Body of pancreas (tissue), 4 donors: ENCODE data around the gene FSD2. TPM values are rescaled to one million over a fixed set of nuclear protein-coding genes. Genes with fewer than 3 reads are reported as not detected.
"Not testable (repeated sequence)": the region's sequence is repeated elsewhere in the genome, so short reads cannot be mapped to it uniquely, and the experiment has no call there.

ENCODE experiments used
- ATAC-seq: fragments of 150-250 bp; one replicate; pipeline ENCODE4 v1.9.1; 2016
- DNase-seq, 4 donors: peaks; one replicate each; pipeline ENCODE4 v3.0.0-alpha.2; 2019
- H3K27ac ChIP-seq, 4 donors: fragments of 200-600 bp; sonication (generic); 1 replicate in 3 of 4; 2 replicates in 1 of 4; pipeline versions ENCODE4 v1.5.1 to v1.6.1; 2016 to 2019; ENCODE audit warnings: mild to moderate bottlenecking in 1 of 4, mixed read lengths in 1 of 4, moderate library complexity in 1 of 4
- H3K27me3 ChIP-seq, 2 donors: fragments of 200-600 bp; sonication (generic); one replicate each; pipeline ENCODE4 v1.6.0; 2016; ENCODE audit warnings: mild to moderate bottlenecking in 1 of 2
- H3K36me3 ChIP-seq, 2 donors: fragments of 200-600 bp; sonication (generic); replicated peaks in 1 of 2; 2 replicates each; pipeline ENCODE4 v1.5.1; 2016; ENCODE audit warnings: low read depth in 2 of 2; ENCODE audit not compliant: insufficient read depth in 1 of 2
- H3K4me1 ChIP-seq: fragments of 200-600 bp; sonication (generic); one replicate; pipeline ENCODE4 v1.6.0; 2016
- H3K4me3 ChIP-seq, 2 donors: fragments of 200-600 bp; sonication (generic); 1 replicate in 1 of 2; 2 replicates in 1 of 2; pipeline ENCODE4 v1.5.1; 2016 to 2019
- H3K9me3 ChIP-seq, 3 donors: fragments of 200-600 bp; sonication (generic); 1 replicate in 2 of 3; 2 replicates in 1 of 3; pipeline ENCODE4 v1.5.1; 2016
- POLR2A ChIP-seq, 3 donors: fragments of 450-650 bp; IDR thresholded peaks; one replicate each; pipeline ENCODE4 v1.6.1; 2016; ENCODE audit warnings: antibody characterized with exemption in 3 of 3, mild to moderate bottlenecking in 2 of 3
- WGBS, 2 donors: methylation state at CpG; one replicate each; pipeline ENCODE4 v1.1.5; 2017; 5-methylcytosine and 5-hydroxymethylcytosine counted together
- intact Hi-C: fragments of 100-400 bp; cut with DNase I; formaldehyde crosslinking; loops from one replicate; pipeline ENCODE4 v1.15.1; 2023
- total RNA-seq, 2 donors: library from RNA; depleted of rRNA; stranded (reverse); fragments of >200 nt; gene quantifications; one replicate each; pipeline ENCODE4 v1.1.0, GENCODE V29; 2016
- TF ChIP-seq, protein P1 (sequence below), 7 experiments: fragments of 450-650 bp in 4 of 7; fragments of 200-600 bp in 3 of 7; sonication (generic) in 3 of 7; IDR thresholded peaks; one replicate each; pipeline ENCODE4 v1.5.1; 2016 to 2019; ENCODE audit warnings: antibody characterized with exemption in 7 of 7

The FSD2 gene
- total RNA-seq, 2 donors from 2014 or later = 0.26 TPM; not detected in 1

DNA sequence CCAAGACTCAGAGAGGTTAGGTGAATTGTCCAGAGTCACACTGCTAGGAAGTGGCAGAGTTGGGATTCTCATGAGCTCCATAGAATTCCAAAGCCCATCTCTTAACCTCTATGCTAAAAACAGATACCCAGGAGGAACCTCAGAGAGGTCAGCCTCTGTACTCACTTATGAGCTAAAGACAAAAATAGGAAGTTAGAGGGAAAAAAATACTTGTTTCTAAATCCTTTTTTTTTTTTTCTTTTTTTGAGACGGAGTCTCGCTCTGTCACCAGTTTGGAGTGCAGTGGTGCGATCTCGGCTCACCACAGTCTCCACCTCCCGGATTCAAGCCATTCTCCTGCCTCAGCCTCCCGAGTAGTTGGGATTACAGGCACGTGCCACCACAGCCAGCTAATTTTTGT lies 31.4 kb downstream of the FSD2 start:
- DNase-seq = no peak
- H3K27ac ChIP-seq = no peak overlapping the region
- H3K36me3 ChIP-seq = no peaks in the 10 kb centered on the region
- H3K9me3 ChIP-seq = no peaks in the 10 kb centered on the region
- H3K4me1 ChIP-seq = no peaks in the 10 kb centered on the region
- H3K4me3 ChIP-seq = no peak overlapping the region
- no peak for ATAC-seq
- no peaks in the 10 kb centered on the region for H3K27me3 ChIP-seq
- WGBS, 2 donors = 65 to 95% methylated on average over 7 of the region's 7 CpGs
- intact Hi-C loops = no loop called here
- TF ChIP-seq, protein P1, sequence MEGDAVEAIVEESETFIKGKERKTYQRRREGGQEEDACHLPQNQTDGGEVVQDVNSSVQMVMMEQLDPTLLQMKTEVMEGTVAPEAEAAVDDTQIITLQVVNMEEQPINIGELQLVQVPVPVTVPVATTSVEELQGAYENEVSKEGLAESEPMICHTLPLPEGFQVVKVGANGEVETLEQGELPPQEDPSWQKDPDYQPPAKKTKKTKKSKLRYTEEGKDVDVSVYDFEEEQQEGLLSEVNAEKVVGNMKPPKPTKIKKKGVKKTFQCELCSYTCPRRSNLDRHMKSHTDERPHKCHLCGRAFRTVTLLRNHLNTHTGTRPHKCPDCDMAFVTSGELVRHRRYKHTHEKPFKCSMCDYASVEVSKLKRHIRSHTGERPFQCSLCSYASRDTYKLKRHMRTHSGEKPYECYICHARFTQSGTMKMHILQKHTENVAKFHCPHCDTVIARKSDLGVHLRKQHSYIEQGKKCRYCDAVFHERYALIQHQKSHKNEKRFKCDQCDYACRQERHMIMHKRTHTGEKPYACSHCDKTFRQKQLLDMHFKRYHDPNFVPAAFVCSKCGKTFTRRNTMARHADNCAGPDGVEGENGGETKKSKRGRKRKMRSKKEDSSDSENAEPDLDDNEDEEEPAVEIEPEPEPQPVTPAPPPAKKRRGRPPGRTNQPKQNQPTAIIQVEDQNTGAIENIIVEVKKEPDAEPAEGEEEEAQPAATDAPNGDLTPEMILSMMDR (IDR thresholded peaks at IDR 0.05) = no peak
- TF ChIP-seq POLR2A (IDR thresholded peaks at IDR 0.05) = no peak

DNA sequence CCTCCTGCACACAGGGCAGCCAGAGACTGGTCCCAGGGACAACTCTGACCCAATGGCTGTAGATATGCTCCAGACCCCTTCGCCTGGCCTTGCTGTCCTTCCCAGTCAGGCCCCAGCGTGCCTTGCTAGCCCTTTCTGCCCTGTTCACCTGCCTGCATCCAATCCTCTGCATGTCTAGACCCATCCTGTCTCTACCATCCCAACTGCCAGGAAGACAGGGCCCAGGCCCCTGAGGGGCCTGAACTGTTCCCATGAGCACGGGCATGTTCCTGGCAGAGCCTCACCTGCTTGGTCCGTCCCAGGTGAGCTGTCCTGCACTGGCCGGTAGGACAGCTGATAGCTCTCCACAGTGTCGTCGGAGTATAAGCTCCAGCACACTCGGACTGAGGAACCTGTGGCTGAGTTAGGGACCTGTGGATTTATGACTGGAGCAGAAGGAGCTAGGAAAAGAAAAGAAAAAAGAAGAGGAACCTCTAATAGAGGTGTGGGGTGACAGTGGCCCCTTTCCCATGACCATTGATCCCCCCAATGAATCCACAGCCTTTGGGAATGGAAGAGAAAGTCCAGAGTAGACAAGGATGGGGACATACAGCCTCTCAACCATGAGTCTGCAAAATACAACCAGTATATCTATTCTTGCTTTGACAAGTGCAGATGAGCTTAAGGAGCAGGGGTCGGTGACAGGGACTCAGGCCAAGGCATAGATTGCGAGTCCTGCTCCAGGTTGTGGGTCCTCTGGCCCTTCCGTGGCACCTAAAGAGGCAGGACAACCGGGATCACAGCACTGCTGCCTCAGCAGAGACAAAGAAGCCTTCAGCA lies 33.9 kb downstream of the FSD2 start:
- TF ChIP-seq, protein P1 (IDR thresholded peaks at IDR 0.05) = no peak
- no peak for TF ChIP-seq POLR2A (IDR thresholded peaks at IDR 0.05)
- no peaks in the 10 kb centered on the region for H3K36me3 ChIP-seq
- no peaks in the 10 kb centered on the region for H3K9me3 ChIP-seq
- H3K27ac ChIP-seq = no peak overlapping the region
- 79 to 87% methylated on average over 8 to 12 of the region's 12 CpGs for WGBS, 2 donors
- H3K4me1 ChIP-seq = no peaks in the 10 kb centered on the region
- ATAC-seq = no peak
- intact Hi-C loops = no loop called here
- DNase-seq = no peak
- no peaks in the 10 kb centered on the region for H3K27me3 ChIP-seq
- H3K4me3 ChIP-seq = no peak overlapping the region

DNA sequence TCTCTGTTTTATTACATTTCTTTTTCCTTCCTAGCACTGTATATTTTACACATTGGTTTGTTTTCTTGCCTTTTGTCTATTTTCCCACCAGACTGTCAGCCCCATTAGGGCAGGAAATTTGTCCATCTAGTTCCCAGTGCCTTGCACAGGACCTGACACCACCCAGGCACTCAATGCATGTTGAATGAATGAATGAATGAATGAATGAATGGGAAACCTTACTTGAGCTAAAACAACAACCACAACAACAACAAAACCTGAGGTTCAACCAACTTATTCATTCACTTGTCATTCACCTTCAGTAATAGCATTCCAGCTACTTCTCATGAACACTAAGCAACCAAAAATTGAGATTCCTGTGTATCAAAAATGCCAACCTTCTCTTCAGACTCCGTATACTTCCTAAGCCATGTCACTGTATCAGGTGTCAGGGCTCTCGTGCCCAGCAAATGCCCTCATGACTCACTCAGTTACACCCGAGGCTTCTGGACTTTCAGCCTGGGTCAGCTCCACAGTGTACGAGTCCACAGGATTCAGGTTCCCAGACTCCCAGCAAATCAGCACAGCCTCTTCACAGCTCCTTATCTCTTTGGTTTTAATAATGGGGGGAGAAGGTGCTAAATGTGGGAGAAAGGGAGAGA lies 37.3 kb downstream of the FSD2 start:
- ATAC-seq = no peak
- no peak for DNase-seq
- 59 to 65% methylated on average over 4 of the region's 4 CpGs for WGBS, 2 donors
- Histone ChIP-seq H3K27ac (no peak overlapping the region), H3K36me3 (no peaks in the 10 kb centered on the region), H3K4me1 (no peaks in the 10 kb centered on the region), H3K4me3 (no peak overlapping the region), H3K27me3 (no peaks in the 10 kb centered on the region), H3K9me3 (no peaks in the 10 kb centered on the region)
- TF ChIP-seq POLR2A (IDR thresholded peaks at IDR 0.05) = no peak
- TF ChIP-seq, protein P1 (IDR thresholded peaks at IDR 0.05) = no peak
- intact Hi-C loops = no loop called here

DNA sequence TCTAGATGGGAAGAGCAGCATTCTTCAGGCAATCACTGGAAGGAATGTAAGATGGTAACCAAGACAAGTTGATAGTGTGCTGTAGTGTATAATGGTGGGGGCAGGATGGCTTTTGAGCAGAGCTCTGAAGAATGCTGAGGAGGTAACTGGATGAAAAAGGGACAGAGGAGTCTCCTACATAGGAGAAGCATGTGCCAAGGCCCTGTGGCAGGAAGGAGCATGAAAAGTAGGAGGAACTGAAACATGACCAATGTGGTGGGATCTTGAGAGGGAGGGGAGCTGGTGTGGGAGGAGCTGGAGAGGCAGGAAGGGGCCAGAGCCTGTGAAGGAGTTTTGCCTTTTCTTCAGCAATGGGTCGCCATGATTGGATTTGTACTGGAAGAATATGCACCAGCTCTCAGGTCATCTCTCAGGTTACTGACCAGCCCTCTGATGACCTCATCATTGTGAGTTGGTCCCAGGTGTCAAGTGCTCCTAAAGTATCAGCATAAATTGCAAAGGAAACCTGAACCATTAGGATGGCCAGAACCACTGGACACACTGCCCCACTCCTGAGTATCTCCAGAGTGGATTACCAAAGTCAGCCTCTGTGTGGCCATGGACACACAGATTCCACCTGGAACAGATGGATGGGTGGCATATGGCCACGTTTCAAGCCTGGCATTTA lies 38.6 kb downstream of the FSD2 start:
- 73 to 81% methylated on average over 2 of the region's 2 CpGs for WGBS, 2 donors

DNA sequence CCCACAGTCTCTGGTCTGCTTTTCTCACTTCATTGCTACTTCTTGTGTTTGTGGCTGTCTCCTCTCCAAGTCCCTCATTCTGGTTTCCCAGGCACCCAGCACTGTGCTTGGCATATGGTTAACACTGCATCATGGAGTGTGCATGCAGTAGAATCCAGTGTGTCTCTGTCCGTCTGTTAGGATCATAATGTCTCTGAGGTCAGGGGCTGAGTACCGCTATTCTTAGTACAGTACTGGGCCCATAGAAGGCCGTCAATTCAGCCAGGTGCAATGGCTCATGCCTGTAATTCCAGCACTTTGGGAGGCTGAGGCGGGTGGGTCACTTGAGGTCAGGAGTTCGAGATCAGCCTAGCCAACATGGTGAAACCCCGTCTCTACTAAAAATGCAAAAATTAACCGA lies 39.7 kb downstream of the FSD2 start:
- H3K4me3 ChIP-seq, DNase-seq, H3K4me1 ChIP-seq, H3K36me3 ChIP-seq, H3K27me3 ChIP-seq, intact Hi-C loops, H3K9me3 ChIP-seq, ATAC-seq, H3K27ac ChIP-seq: not testable (repeated sequence)
- 89 to 91% methylated on average over 7 of the region's 7 CpGs for whole genome bisulfite sequencing, 2 donors

More for the DNA sequence above, 38.6 kb downstream of the FSD2 start:
- no peaks in the 10 kb centered on the region for H3K9me3 ChIP-seq
- no peak for ATAC-seq
- no peaks in the 10 kb centered on the region for H3K27me3 ChIP-seq
- H3K4me3 ChIP-seq = no peak overlapping the region
- H3K36me3 ChIP-seq = no peaks in the 10 kb centered on the region
- TF ChIP-seq, protein P1 (IDR thresholded peaks at IDR 0.05) = no peak
- no peak for TF ChIP-seq POLR2A (IDR thresholded peaks at IDR 0.05)
- intact Hi-C loops = no loop called here
- H3K27ac ChIP-seq = no peak overlapping the region
- H3K4me1 ChIP-seq = no peaks in the 10 kb centered on the region
- DNase-seq = no peak
